Prostate gland (tissue), 2 donors: ENCODE measurements around the gene PDGFRB. TPM values are rescaled to one million over a fixed set of nuclear protein-coding genes. Genes with fewer than 3 reads are reported as not detected.
A peak's percentile ranks its signal among the peaks of the same experiment; 100 is the strongest.

ENCODE experiments used
- DNase-seq: peaks from one replicate; pipeline ENCODE4 v3.0.0-alpha.2; 2019; ENCODE audit warnings: low spot score
- H3K27ac ChIP-seq, 2 donors: fragments of 200-600 bp; sonication (generic); 2 replicates each; pipeline ENCODE4 v1.5.1; 2017 to 2019
- H3K27me3 ChIP-seq: fragments of 200-600 bp; sonication (generic); replicated peaks from 2 replicates; pipeline ENCODE4 v1.5.1; 2019; ENCODE audit not compliant: insufficient read depth
- H3K36me3 ChIP-seq, 2 donors: fragments of 200-600 bp; sonication (generic); 1 replicate in 1 of 2; 2 replicates in 1 of 2; pipeline versions ENCODE4 v1.5.1 to v1.8.1; 2017 to 2019
- H3K4me1 ChIP-seq: fragments of 200-600 bp; sonication (generic); replicated peaks from 2 replicates; pipeline ENCODE4 v1.5.1; 2019
- H3K4me3 ChIP-seq, 2 donors: fragments of 200-600 bp; sonication (generic); 2 replicates each; pipeline ENCODE4 v1.5.1; 2017 to 2019
- H3K9me3 ChIP-seq: fragments of 200-600 bp; sonication (generic); 2 replicates; pipeline ENCODE4 v1.5.1; 2017
- POLR2A ChIP-seq: fragments of 450-650 bp; IDR thresholded peaks from one replicate; pipeline ENCODE4 v1.6.1; 2016; ENCODE audit warnings: antibody characterized with exemption, mild to moderate bottlenecking
- POLR2AphosphoS5 ChIP-seq: sonication (generic); formaldehyde crosslinking; IDR thresholded peaks from one replicate; pipeline ENCODE4 v1.6.1; 2017; ENCODE audit warnings: antibody characterized with exemption
- WGBS: methylation state at CpG from one replicate; pipeline ENCODE4 v1.1.5; 2018; 5-methylcytosine and 5-hydroxymethylcytosine counted together
- intact Hi-C: fragments of 100-400 bp; cut with DNase I; formaldehyde crosslinking; loops from one replicate; pipeline ENCODE4 v1.14.2; 2022
- total RNA-seq, 2 donors: library from RNA; depleted of rRNA; stranded (reverse); fragments of >200 nt; gene quantifications; one replicate each; pipeline ENCODE4 v1.1.0, GENCODE V29; 2016
- TF ChIP-seq, protein P1 (sequence below), 4 experiments: fragments of 200-600 bp in 2 of 4; fragments of 450-650 bp in 2 of 4; sonication (generic) in 2 of 4; IDR thresholded peaks; 1 replicate in 3 of 4; 2 replicates in 1 of 4; pipeline ENCODE4 v1.5.1; 2016 to 2019; ENCODE audit warnings: antibody characterized with exemption in 4 of 4, mild to moderate bottlenecking in 2 of 4, moderate library complexity in 2 of 4

Gene PDGFRB
- total RNA-seq, result 100 to 1,000 TPM in 1 of 2 donors, 10 to 100 TPM in 1; 14.5 to 161 TPM

DNA sequence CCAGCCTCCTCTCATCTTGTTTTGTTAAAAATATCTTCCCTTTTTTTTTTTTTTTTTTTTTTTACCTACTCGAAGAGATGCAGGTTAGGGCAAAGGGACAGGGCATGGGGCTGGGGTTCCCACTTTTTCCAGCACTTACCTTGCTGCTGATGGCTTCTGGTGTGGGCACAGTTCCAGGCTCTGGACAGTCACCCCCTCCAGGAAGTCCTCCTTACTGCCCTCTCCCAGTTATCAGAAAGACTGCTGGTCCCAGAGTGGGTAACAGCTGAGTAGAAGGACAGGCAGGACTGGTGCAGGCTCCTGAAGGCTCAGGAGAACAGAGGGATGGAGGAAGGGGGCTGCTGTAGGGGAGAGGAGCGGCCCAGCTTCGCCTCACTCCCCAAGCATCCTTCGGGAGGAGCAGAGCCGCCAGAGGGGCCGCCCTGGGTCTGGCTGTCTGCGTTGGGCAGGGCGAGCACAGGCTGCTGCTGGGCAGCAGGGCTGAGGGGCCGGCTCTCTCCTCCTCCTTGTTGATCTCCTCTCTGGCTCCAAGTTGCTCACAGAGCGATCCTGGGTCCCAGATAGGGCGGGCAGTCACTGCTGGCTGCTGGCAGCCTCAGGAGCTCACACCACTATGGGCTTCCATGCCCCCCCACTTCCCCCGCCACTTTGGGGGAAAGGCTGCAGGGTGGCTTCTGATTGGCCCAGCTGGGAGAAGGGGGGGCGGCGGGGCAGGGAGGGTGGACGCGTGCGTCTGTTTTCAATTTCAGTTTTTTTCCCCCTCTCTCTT, at the start of gene PDGFRB:
Gene PDGFRB, minus strand, starts transcription at position 588 of the 769 bp plus-strand sequence. CDS start 18,798 bp downstream, outside the sequence.
- TF ChIP-seq, protein P1, sequence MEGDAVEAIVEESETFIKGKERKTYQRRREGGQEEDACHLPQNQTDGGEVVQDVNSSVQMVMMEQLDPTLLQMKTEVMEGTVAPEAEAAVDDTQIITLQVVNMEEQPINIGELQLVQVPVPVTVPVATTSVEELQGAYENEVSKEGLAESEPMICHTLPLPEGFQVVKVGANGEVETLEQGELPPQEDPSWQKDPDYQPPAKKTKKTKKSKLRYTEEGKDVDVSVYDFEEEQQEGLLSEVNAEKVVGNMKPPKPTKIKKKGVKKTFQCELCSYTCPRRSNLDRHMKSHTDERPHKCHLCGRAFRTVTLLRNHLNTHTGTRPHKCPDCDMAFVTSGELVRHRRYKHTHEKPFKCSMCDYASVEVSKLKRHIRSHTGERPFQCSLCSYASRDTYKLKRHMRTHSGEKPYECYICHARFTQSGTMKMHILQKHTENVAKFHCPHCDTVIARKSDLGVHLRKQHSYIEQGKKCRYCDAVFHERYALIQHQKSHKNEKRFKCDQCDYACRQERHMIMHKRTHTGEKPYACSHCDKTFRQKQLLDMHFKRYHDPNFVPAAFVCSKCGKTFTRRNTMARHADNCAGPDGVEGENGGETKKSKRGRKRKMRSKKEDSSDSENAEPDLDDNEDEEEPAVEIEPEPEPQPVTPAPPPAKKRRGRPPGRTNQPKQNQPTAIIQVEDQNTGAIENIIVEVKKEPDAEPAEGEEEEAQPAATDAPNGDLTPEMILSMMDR (IDR thresholded peaks at IDR 0.05), result no peak
- no peak for TF ChIP-seq POLR2A
- TF ChIP-seq POLR2AphosphoS5, result peak; percentile 55
- H3K4me1 ChIP-seq, result no peaks in the 10 kb centered on the region
- H3K36me3 ChIP-seq, result no peaks in the 10 kb centered on the region
- peak; percentile 47 for DNase-seq
- peak within 1 kb of the TSS; percentile 71 to 73 for H3K27ac ChIP-seq
- peak within 1 kb of the TSS; percentile 28 to 33 for H3K4me3 ChIP-seq
- 3% methylated on average over 17 of the region's 17 CpGs for WGBS
- intact Hi-C loops, result loop anchor here (2.0 kb wide), 2 partner anchors 15 to 25 kb away; no protein-coding TSS in a partner anchor
- H3K27me3 ChIP-seq, result no peaks in the 10 kb centered on the region
- H3K9me3 ChIP-seq, result no peaks in the 10 kb centered on the region

DNA sequence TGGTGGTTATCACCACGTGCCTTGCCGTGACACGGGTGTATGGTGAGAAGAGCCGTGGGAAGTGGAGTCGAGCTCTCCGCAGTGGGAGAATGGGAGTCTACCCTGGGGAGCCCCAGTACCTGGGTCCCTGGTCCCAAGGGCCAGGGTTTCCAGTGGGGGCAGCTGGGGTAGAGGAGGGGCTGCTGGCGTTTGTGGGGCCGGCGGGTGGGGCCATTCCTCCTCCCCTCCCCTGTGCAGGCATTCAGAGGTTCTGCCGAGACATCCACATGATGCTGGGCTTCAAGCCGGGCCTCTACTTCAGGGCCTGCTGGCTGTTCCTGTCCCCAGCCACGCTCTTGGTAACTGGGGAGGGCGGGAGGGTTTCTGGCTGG, 48.9 kb upstream of the PDGFRB start:
- Histone ChIP-seq H3K27ac (no peak overlapping the region), H3K27me3 (no peaks in the 10 kb centered on the region), H3K4me3 (no peak overlapping the region), H3K9me3 (no peaks in the 10 kb centered on the region), H3K4me1 (no peaks in the 10 kb centered on the region), H3K36me3 (no peaks in the 10 kb centered on the region)
- 93% methylated on average over 11 of the region's 13 CpGs for WGBS
- intact Hi-C loops, result no loop called here
- no peak for DNase-seq
- TF ChIP-seq, protein P1 (IDR thresholded peaks at IDR 0.05), result no peak
- TF ChIP-seq POLR2A, result no peak
- no peak for TF ChIP-seq POLR2AphosphoS5

DNA sequence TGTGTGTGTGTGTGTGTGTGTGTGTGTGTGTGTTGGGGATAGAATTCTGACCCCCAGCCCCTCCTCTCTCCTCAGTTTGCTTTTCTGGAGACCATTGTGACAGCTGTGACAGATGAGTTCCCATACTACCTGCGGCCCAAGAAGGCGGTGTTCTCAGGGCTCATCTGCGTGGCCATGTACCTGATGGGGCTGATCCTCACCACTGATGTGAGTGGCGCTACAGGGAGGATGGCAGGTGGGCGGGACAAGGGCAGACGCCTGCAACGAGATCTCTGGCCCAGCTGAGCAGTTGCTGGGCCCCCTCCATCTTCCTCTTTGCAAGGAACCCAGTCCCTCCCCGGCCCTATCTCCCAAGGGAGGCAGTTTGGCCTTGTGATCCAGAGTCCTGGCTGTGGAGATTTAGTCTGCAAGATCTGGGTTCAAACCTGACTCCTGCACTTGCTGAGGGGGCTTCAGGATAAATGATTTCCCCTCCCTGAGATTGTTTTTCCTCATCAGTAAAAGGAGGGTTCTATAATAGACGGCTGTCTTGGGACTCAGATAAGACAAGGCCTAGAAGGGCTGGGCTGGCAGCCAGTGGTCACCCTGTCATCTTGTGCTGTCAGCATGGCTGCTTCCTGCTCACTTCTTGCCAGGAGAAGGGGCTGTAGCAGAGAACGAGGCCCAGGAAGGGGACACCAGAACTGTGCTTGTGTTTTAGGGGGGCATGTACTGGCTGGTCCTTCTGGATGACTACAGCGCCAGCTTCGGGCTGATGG, 48.4 kb upstream of the PDGFRB start:
- TF ChIP-seq POLR2A (no peak), POLR2AphosphoS5 (no peak)
- TF ChIP-seq, protein P1 (IDR thresholded peaks at IDR 0.05), result no peak
- no peak overlapping the region for H3K4me3 ChIP-seq
- H3K27me3 ChIP-seq, result no peaks in the 10 kb centered on the region
- no peaks in the 10 kb centered on the region for H3K9me3 ChIP-seq
- H3K27ac ChIP-seq, result no peak overlapping the region
- H3K4me1 ChIP-seq, result no peaks in the 10 kb centered on the region
- 83% methylated on average over 12 of the region's 12 CpGs for WGBS
- no peaks in the 10 kb centered on the region for H3K36me3 ChIP-seq
- intact Hi-C loops, result no loop called here
- no peak for DNase-seq

DNA sequence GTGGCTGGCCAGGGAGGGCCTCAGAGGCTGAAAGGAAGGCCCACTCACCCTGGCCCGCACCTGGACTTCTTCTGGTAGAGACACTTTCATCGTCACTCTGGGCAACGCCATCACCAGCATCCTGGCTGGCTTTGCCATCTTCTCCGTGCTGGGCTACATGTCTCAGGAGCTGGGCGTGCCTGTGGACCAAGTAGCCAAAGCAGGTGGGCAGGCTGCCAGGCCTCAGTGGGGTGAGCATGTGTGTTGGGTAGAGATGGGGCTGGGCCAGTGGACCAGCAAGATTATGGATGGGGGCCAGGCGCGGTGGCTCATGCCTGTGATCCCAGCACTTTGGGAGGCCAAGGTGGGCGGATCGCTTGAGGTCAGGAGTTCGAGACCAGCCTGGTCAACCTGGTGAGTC, 46.9 kb upstream of the PDGFRB start:
- H3K9me3 ChIP-seq, result no peaks in the 10 kb centered on the region
- no peak overlapping the region for H3K4me3 ChIP-seq

More for the DNA sequence above, 46.9 kb upstream of the PDGFRB start:
- Histone ChIP-seq H3K27me3 (no peaks in the 10 kb centered on the region), H3K4me1 (no peaks in the 10 kb centered on the region), H3K36me3 (no peaks in the 10 kb centered on the region), H3K27ac (no peak overlapping the region)
- whole genome bisulfite sequencing, result 94% methylated on average over 10 of the region's 10 CpGs
- no peak for DNase-seq
- TF ChIP-seq POLR2A, result no peak
- TF ChIP-seq POLR2AphosphoS5, result no peak
- TF ChIP-seq, protein P1 (IDR thresholded peaks at IDR 0.05), result no peak
- intact Hi-C loops, result no loop called here
